GM21717 (cell line): ENCODE measurements around the gene ZNF83.
"Not testable (repeated sequence)": the region's sequence is repeated elsewhere in the genome, so short reads cannot be mapped to it uniquely, and the experiment has no call there.

Source experiments
- ATAC-seq: cut with Tn5 transposase; IDR thresholded peaks from one replicate; pipeline ENCODE4 v1.9.1; 2021; ENCODE audit warnings: mild to moderate bottlenecking, moderate library complexity; ENCODE audit not compliant: unreplicated experiment

The ZNF83 gene

GRCh38 chr19:52640916-52641315, 2.8 kb upstream of the ZNF83 start:
- ATAC-seq = no peak

GRCh38 chr19:52639996-52640395, 1.8 kb upstream of the ZNF83 start:
- no peak for ATAC-seq

GRCh38 chr19:52638601-52639000, 446 bp upstream of the ZNF83 start:
- ATAC-seq = peak; percentile 9

- no peak for ATAC-seq
These were observed 2.2 kb downstream of the ZNF83 start for GRCh38 chr19:52635786-52636570.

- ATAC-seq = not testable (repeated sequence)
These were observed 10.7 kb downstream of the ZNF83 start for GRCh38 chr19:52627441-52627840.

GRCh38 chr19:52626915-52627314, 11.2 kb downstream of the ZNF83 start:
- no peak for ATAC-seq

- no peak for ATAC-seq
These were observed 15.9 kb downstream of the ZNF83 start for GRCh38 chr19:52622261-52622660.

- no peak for ATAC-seq
These were observed 16.8 kb downstream of the ZNF83 start for GRCh38 chr19:52621376-52621775.

- ATAC-seq = no peak
These were observed 24.8 kb downstream of the ZNF83 start for GRCh38 chr19:52613299-52613906.

- no peak for ATAC-seq
These were observed 34.5 kb downstream of the ZNF83 start for GRCh38 chr19:52603558-52604207.

GRCh38 chr19:52602941-52603340, 35.2 kb downstream of the ZNF83 start:
- ATAC-seq = no peak

GRCh38 chr19:52601974-52602366, 36.2 kb downstream of the ZNF83 start:
- not testable (repeated sequence) for ATAC-seq

GRCh38 chr19:52601025-52601973, 36.9 kb downstream of the ZNF83 start:
- peak; percentile 90 for ATAC-seq

- ATAC-seq = peak; percentile 20
These were observed 37.5 kb downstream of the ZNF83 start for GRCh38 chr19:52600639-52601024.

- no peak for ATAC-seq
These were observed 38.9 kb downstream of the ZNF83 start for GRCh38 chr19:52599241-52599640.

GRCh38 chr19:52593441-52593840, 44.7 kb downstream of the ZNF83 start:
- ATAC-seq = not testable (repeated sequence)

- ATAC-seq = no peak
These were observed 45.9 kb downstream of the ZNF83 start for GRCh38 chr19:52592301-52592700.

GRCh38 chr19:52590728-52591127, 47.4 kb downstream of the ZNF83 start:
- ATAC-seq = no peak

- no peak for ATAC-seq
These were observed 52.6 kb downstream of the ZNF83 start for GRCh38 chr19:52585604-52586003.

GRCh38 chr19:52584736-52585440, 53.3 kb downstream of the ZNF83 start:
- ATAC-seq = no peak
